HUES6 (cell line): ENCODE data around the gene ELFN1.
"Not testable (repeated sequence)": the region's sequence is repeated elsewhere in the genome, so short reads cannot be mapped to it uniquely, and the experiment has no call there.

Experiments
- H3K27ac ChIP-seq: 2 replicates; pipeline ENCODE4 v1.7.0; 2013; ENCODE audit warnings: low read depth, mild to moderate bottlenecking, low read length, inconsistent platforms
- H3K27me3 ChIP-seq: 2 replicates; pipeline ENCODE4 v1.6.1; 2013; ENCODE audit warnings: low read length; ENCODE audit not compliant: control insufficient read depth, insufficient read depth
- H3K36me3 ChIP-seq: 2 replicates; pipeline ENCODE4 v1.6.1; 2013; ENCODE audit warnings: low read length; ENCODE audit not compliant: control insufficient read depth, insufficient read depth
- H3K4me1 ChIP-seq: 2 replicates; pipeline ENCODE4 v1.6.1; 2013; ENCODE audit warnings: low read length; ENCODE audit not compliant: control insufficient read depth, insufficient read depth
- H3K4me3 ChIP-seq: 2 replicates; pipeline ENCODE4 v1.5.1; 2013; ENCODE audit warnings: low read depth, low read length
- H3K9ac ChIP-seq: one replicate; pipeline ENCODE4 v1.6.1; 2013; ENCODE audit warnings: mild to moderate bottlenecking, low read length
- H3K9me3 ChIP-seq: 2 replicates; pipeline ENCODE4 v1.6.1; 2013; ENCODE audit warnings: low read depth, low read length; ENCODE audit not compliant: control insufficient read depth, insufficient read depth

Gene ELFN1

GRCh38 chr7:1758028-1758858, 88.2 kb downstream of the ELFN1 start:
- peaks cover 12% of the 10 kb centered on the region for H3K9me3 ChIP-seq
- H3K27me3 ChIP-seq: peaks cover 18% of the 10 kb centered on the region
- no peak overlapping the region for H3K4me3 ChIP-seq
- H3K36me3 ChIP-seq: no peaks in the 10 kb centered on the region
- no peak overlapping the region for H3K9ac ChIP-seq
- peaks cover 9% of the 10 kb centered on the region; the same call in 1 of the 2 replicates for H3K4me1 ChIP-seq
- H3K27ac ChIP-seq: no peak overlapping the region

GRCh38 chr7:1758859-1759521, 88.9 kb downstream of the ELFN1 start:
- H3K27me3 ChIP-seq: peaks cover 18% of the 10 kb centered on the region
- no peak overlapping the region for H3K27ac ChIP-seq
- H3K4me1 ChIP-seq: peaks cover 9% of the 10 kb centered on the region; the same call in 1 of the 2 replicates
- H3K9ac ChIP-seq: no peak overlapping the region
- H3K9me3 ChIP-seq: peaks cover 17% of the 10 kb centered on the region
- no peaks in the 10 kb centered on the region for H3K36me3 ChIP-seq
- H3K4me3 ChIP-seq: no peak overlapping the region

GRCh38 chr7:1761097-1761496, 91.0 kb downstream of the ELFN1 start:
- Histone ChIP-seq H3K4me1 (peaks cover 2% of the 10 kb centered on the region; the same call in 1 of the 2 replicates), H3K4me3 (no peak overlapping the region), H3K27ac (no peak overlapping the region), H3K36me3 (no peaks in the 10 kb centered on the region), H3K27me3 (peaks cover 5% of the 10 kb centered on the region; the same call in 1 of the 2 replicates), H3K9ac (no peak overlapping the region), H3K9me3 (peaks cover 26% of the 10 kb centered on the region)

GRCh38 chr7:1761774-1762173, 91.7 kb downstream of the ELFN1 start:
- H3K9me3 ChIP-seq: peaks cover 26% of the 10 kb centered on the region
- no peaks in the 10 kb centered on the region for H3K36me3 ChIP-seq
- H3K27me3 ChIP-seq: peaks cover 5% of the 10 kb centered on the region; the same call in 1 of the 2 replicates
- no peaks in the 10 kb centered on the region for H3K4me1 ChIP-seq
- no peak overlapping the region for H3K4me3 ChIP-seq
- H3K27ac ChIP-seq: no peak overlapping the region
- H3K9ac ChIP-seq: no peak overlapping the region

- peaks cover 26% of the 10 kb centered on the region for H3K9me3 ChIP-seq
- no peak overlapping the region for H3K27ac ChIP-seq
- no peak overlapping the region for H3K4me3 ChIP-seq
- H3K9ac ChIP-seq: no peak overlapping the region
- H3K36me3 ChIP-seq: no peaks in the 10 kb centered on the region
- H3K27me3 ChIP-seq: peaks cover 5% of the 10 kb centered on the region; the same call in 1 of the 2 replicates
- no peaks in the 10 kb centered on the region for H3K4me1 ChIP-seq
Measured at GRCh38 chr7:1762238-1762945, 92.3 kb downstream of the ELFN1 start.

GRCh38 chr7:1763033-1763432, 93.0 kb downstream of the ELFN1 start:
- H3K9ac ChIP-seq: no peak overlapping the region
- H3K27ac ChIP-seq: no peak overlapping the region
- no peaks in the 10 kb centered on the region for H3K4me1 ChIP-seq
- H3K36me3 ChIP-seq: no peaks in the 10 kb centered on the region
- peaks cover 26% of the 10 kb centered on the region for H3K9me3 ChIP-seq
- H3K27me3 ChIP-seq: peaks cover 1% of the 10 kb centered on the region; the same call in 1 of the 2 replicates
- H3K4me3 ChIP-seq: no peak overlapping the region

GRCh38 chr7:1763911-1764310, 93.8 kb downstream of the ELFN1 start:
- H3K27me3 ChIP-seq, H3K27ac ChIP-seq, H3K4me1 ChIP-seq, H3K36me3 ChIP-seq, H3K9ac ChIP-seq, H3K4me3 ChIP-seq: not testable (repeated sequence)
- H3K9me3 ChIP-seq: peaks cover 26% of the 10 kb centered on the region

GRCh38 chr7:1765336-1765735, 95.3 kb downstream of the ELFN1 start:
- H3K9ac ChIP-seq: no peak overlapping the region
- no peaks in the 10 kb centered on the region for H3K27me3 ChIP-seq
- no peaks in the 10 kb centered on the region for H3K4me1 ChIP-seq
- no peaks in the 10 kb centered on the region for H3K36me3 ChIP-seq
- H3K27ac ChIP-seq: no peak overlapping the region
- H3K9me3 ChIP-seq: peaks cover 26% of the 10 kb centered on the region
- H3K4me3 ChIP-seq: no peak overlapping the region

GRCh38 chr7:1767524-1767923, 97.4 kb downstream of the ELFN1 start:
- Histone ChIP-seq H3K27ac (no peak overlapping the region), H3K27me3 (no peaks in the 10 kb centered on the region), H3K36me3 (no peaks in the 10 kb centered on the region), H3K4me3 (no peak overlapping the region), H3K9me3 (peaks cover 25% of the 10 kb centered on the region), H3K4me1 (no peaks in the 10 kb centered on the region), H3K9ac (no peak overlapping the region)

GRCh38 chr7:1768832-1769231, 98.8 kb downstream of the ELFN1 start:
- Histone ChIP-seq H3K27ac (no peak overlapping the region), H3K9ac (no peak overlapping the region), H3K4me1 (no peaks in the 10 kb centered on the region), H3K9me3 (peaks cover 14% of the 10 kb centered on the region), H3K27me3 (no peaks in the 10 kb centered on the region), H3K36me3 (no peaks in the 10 kb centered on the region), H3K4me3 (no peak overlapping the region)
